ENCODE data around the gene SOX14.
A peak's percentile ranks its signal among the peaks of the same experiment; 100 is the strongest.

Gene SOX14

DNA sequence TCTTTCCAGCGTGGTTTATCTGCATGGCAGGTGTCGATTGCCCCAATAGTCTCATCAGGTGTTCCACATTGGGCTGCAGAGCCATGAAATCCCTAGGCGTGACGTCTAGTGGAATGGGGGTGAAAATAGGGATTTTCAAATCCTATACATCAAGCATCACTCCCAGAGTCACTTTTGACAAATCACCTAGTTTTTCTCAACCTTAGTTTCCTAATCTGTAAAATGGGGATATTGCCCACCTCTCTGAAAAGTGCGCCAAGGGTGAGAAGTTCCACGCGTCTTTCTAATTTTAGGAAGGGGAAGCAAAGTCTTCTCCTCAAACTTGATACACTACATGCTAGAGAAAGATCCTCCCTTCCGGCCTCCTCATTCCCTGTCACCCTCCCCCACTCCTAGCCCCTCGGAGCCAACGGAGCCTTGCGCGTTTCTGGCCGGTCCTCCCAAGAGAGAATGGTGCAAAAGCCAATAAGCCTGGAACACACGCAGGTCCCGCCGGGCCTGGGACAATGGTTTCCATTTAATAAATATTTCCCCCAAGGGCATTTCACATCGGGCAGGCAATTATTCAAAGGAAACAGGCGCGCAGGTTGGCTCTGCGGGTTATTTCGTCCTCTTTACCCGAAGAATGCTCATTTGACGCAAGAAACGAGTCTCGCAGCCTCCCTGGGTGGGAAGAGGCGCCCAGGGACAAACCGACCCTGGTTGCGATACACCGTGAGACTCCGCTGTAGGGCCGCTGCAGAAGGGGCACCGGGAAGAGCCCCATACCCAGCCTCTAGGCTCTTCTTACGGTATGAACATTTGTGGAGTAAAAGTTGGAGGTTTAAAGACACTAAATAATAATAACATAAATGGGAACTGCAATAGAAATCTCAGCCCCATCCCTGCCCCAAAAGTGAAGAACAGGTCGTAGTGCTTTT lies 1.2 kb upstream of the SOX14 start:
- Histone ChIP-seq H3K4me3 (ENCODE audit: low read length) (no peak overlapping the region), H3K27ac (ENCODE audit: low read depth, low read length) (no peak overlapping the region), H2BK15ac (replicated peaks; ENCODE audit: low read depth) (no peak overlapping the region), H3K79me1 (ENCODE audit: low read length) (no peaks in the 10 kb centered on the region), H3K36me3 (ENCODE audit: control insufficient read depth, insufficient read depth, low read length) (no peaks in the 10 kb centered on the region), H3K27me3 (ENCODE audit: insufficient read depth, low read length, poor library complexity) (peaks cover 79% of the 10 kb centered on the region), H3K4ac (ENCODE audit: low read depth, low read length) (no peak overlapping the region), H4K5ac (ENCODE audit: low read length) (no peak overlapping the region), H3K56ac (ENCODE audit: low read length) (peak overlapping the region; percentile 36), H4K8ac (ENCODE audit: low read depth, low read length) (no peak overlapping the region), H3K79me2 (ENCODE audit: control insufficient read depth, insufficient read depth, low read length) (no peaks in the 10 kb centered on the region), H3K4me2 (ENCODE audit: low read length) (no peak overlapping the region), H3K9ac (ENCODE audit: low read length) (no peak overlapping the region), H2BK120ac (ENCODE audit: low read depth, low read length) (no peak overlapping the region), H2AK5ac (ENCODE audit: low read length) (no peak overlapping the region), H2BK5ac (ENCODE audit: low read length) (no peak overlapping the region), H3K23ac (ENCODE audit: low read length) (no peak overlapping the region), H3K18ac (ENCODE audit: low read length) (no peak overlapping the region), H3K4me1 (ENCODE audit: control insufficient read depth, low read depth, low read length) (peaks cover 2% of the 10 kb centered on the region)
- no peak for DNase-seq
- WGBS (ENCODE audit: extremely low coverage, insufficient coverage, low lambda C conversion rate): no CpG with 5 or more reads among the region's 34 CpGs

DNA sequence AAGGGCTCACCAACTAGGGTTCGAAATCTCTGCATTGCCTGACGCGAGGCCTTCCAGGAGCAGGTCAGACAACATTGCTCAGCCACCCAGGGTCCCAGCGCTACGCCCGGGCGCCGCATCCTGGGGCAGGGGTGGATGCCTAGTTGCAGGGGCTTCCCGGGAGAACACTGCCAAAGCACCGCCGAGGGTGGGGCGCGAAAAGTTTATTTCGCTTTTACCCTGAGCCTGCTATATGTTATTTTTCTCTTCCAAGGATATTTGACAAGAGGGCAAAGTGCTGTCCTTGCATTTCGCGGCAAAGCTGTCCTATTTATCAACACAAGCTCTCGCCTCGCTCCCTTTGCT lies 549 bp upstream of the SOX14 start:
- no peak overlapping the region for H3K27ac ChIP-seq (ENCODE audit: low read depth, low read length)
- no peaks in the 10 kb centered on the region for H3K79me2 ChIP-seq (ENCODE audit: control insufficient read depth, insufficient read depth, low read length)
- no peaks in the 10 kb centered on the region for H3K79me1 ChIP-seq (ENCODE audit: low read length)
- peaks cover 2% of the 10 kb centered on the region for H3K4me1 ChIP-seq (ENCODE audit: control insufficient read depth, low read depth, low read length)
- no peak overlapping the region for H3K4ac ChIP-seq (ENCODE audit: low read depth, low read length)
- H4K8ac ChIP-seq (ENCODE audit: low read depth, low read length): no peak overlapping the region
- H3K4me3 ChIP-seq (ENCODE audit: low read length): no peak overlapping the region
- H2BK15ac ChIP-seq (replicated peaks; ENCODE audit: low read depth): no peak overlapping the region
- peak overlapping the region; percentile 36 for H3K56ac ChIP-seq (ENCODE audit: low read length)
- no peak overlapping the region for H3K9ac ChIP-seq (ENCODE audit: low read length)
- no peak overlapping the region for H3K18ac ChIP-seq (ENCODE audit: low read length)
- DNase-seq: peak; percentile 28
- H2BK120ac ChIP-seq (ENCODE audit: low read depth, low read length): no peak overlapping the region
- peak overlapping the region; percentile 14 for H3K4me2 ChIP-seq (ENCODE audit: low read length)
- H3K27me3 ChIP-seq (ENCODE audit: insufficient read depth, low read length, poor library complexity): peaks cover 85% of the 10 kb centered on the region
- no peak overlapping the region for H2BK5ac ChIP-seq (ENCODE audit: low read length)
- WGBS (ENCODE audit: extremely low coverage, insufficient coverage, low lambda C conversion rate): no CpG with 5 or more reads among the region's 18 CpGs
- H2AK5ac ChIP-seq (ENCODE audit: low read length): no peak overlapping the region
- no peak overlapping the region for H3K23ac ChIP-seq (ENCODE audit: low read length)
- H4K5ac ChIP-seq (ENCODE audit: low read length): no peak overlapping the region
- H3K36me3 ChIP-seq (ENCODE audit: control insufficient read depth, insufficient read depth, low read length): no peaks in the 10 kb centered on the region

DNA sequence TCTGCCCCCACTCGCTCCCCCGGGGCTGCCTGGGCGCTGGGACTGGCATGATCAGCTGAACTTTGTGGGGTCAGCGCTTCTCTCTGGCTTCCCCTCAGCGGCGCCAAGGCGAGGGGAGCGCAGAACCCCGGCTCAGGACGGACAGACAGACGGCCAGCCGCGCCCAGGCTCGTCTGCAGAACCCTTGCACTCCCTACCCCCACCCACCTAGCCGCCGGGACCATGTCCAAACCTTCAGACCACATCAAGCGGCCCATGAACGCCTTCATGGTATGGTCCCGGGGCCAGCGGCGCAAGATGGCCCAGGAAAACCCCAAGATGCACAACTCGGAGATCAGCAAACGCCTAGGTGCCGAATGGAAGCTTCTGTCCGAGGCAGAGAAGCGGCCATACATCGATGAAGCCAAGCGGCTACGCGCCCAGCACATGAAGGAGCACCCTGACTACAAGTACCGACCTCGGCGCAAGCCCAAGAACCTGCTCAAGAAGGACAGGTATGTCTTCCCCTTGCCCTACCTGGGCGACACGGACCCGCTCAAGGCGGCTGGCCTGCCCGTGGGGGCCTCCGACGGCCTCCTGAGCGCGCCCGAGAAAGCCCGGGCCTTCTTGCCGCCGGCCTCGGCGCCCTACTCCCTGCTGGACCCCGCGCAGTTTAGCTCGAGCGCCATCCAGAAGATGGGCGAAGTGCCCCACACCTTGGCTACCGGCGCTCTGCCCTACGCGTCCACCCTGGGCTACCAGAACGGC lies 621 bp downstream of the SOX14 start:
- H2BK5ac ChIP-seq (ENCODE audit: low read length): no peak overlapping the region
- no peak overlapping the region for H3K9ac ChIP-seq (ENCODE audit: low read length)
- no peak overlapping the region for H2BK15ac ChIP-seq (replicated peaks; ENCODE audit: low read depth)
- no peak overlapping the region for H3K18ac ChIP-seq (ENCODE audit: low read length)
- H3K4me3 ChIP-seq (ENCODE audit: low read length): no peak overlapping the region
- WGBS (ENCODE audit: extremely low coverage, insufficient coverage, low lambda C conversion rate): no CpG with 5 or more reads among the region's 58 CpGs
- no peak overlapping the region for H4K5ac ChIP-seq (ENCODE audit: low read length)
- H3K56ac ChIP-seq (ENCODE audit: low read length): peak overlapping the region; percentile 8
- peak overlapping the region; percentile 92 for H3K23ac ChIP-seq (ENCODE audit: low read length)
- H3K36me3 ChIP-seq (ENCODE audit: control insufficient read depth, insufficient read depth, low read length): no peaks in the 10 kb centered on the region
- no peak overlapping the region for H4K8ac ChIP-seq (ENCODE audit: low read depth, low read length)
- H3K79me1 ChIP-seq (ENCODE audit: low read length): no peaks in the 10 kb centered on the region
- peak overlapping the region; percentile 7 for H3K4me2 ChIP-seq (ENCODE audit: low read length)
- H3K27me3 ChIP-seq (ENCODE audit: insufficient read depth, low read length, poor library complexity): peaks cover 90% of the 10 kb centered on the region
- H2AK5ac ChIP-seq (ENCODE audit: low read length): no peak overlapping the region
- no peak overlapping the region for H2BK120ac ChIP-seq (ENCODE audit: low read depth, low read length)
- peak; percentile 40 for DNase-seq
- H3K4me1 ChIP-seq (ENCODE audit: control insufficient read depth, low read depth, low read length): peaks cover 2% of the 10 kb centered on the region
- no peak overlapping the region for H3K27ac ChIP-seq (ENCODE audit: low read depth, low read length)
- H3K4ac ChIP-seq (ENCODE audit: low read depth, low read length): no peak overlapping the region
- H3K79me2 ChIP-seq (ENCODE audit: control insufficient read depth, insufficient read depth, low read length): no peaks in the 10 kb centered on the region

DNA sequence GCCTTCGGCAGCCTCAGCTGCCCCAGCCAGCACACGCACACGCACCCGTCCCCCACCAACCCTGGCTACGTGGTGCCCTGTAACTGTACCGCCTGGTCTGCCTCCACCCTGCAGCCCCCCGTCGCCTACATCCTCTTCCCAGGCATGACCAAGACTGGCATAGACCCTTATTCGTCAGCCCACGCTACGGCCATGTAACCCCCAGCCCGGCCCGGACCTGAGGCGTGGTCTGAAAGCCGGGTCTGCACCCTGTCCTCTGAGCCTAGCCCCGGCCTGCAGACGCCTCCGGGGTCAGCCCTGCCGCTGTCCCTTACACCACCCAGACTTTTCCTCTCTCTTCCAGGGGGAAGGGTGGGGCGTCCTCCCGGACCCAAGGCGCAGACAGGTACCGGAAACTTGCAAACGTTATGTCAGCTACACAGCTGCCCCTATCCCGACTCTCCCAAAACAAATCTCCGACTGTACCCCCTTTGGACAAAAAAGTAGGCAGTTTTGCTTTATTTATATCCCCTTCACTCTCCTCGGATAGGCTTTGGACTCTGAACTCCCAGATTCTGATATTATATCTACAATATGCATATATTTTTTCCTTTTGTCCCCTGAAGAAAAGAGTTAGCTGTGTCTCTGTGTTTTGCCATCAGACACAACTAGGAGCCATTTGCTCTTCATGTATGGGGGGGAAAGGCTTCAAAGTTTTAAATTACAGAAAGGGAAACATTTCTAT lies 1.4 kb downstream of the SOX14 start:
- Histone ChIP-seq H2BK120ac (ENCODE audit: low read depth, low read length) (no peak overlapping the region), H3K4me1 (ENCODE audit: control insufficient read depth, low read depth, low read length) (peaks cover 2% of the 10 kb centered on the region), H3K18ac (ENCODE audit: low read length) (no peak overlapping the region), H2BK5ac (ENCODE audit: low read length) (no peak overlapping the region), H3K27me3 (ENCODE audit: insufficient read depth, low read length, poor library complexity) (peaks cover 92% of the 10 kb centered on the region), H3K79me1 (ENCODE audit: low read length) (no peaks in the 10 kb centered on the region), H4K8ac (ENCODE audit: low read depth, low read length) (no peak overlapping the region), H3K4me2 (ENCODE audit: low read length) (peak overlapping the region; percentile 4), H2BK15ac (replicated peaks; ENCODE audit: low read depth) (no peak overlapping the region), H3K4ac (ENCODE audit: low read depth, low read length) (no peak overlapping the region), H3K56ac (ENCODE audit: low read length) (no peak overlapping the region), H3K9ac (ENCODE audit: low read length) (no peak overlapping the region), H3K27ac (ENCODE audit: low read depth, low read length) (no peak overlapping the region), H2AK5ac (ENCODE audit: low read length) (no peak overlapping the region), H3K79me2 (ENCODE audit: control insufficient read depth, insufficient read depth, low read length) (no peaks in the 10 kb centered on the region), H4K5ac (ENCODE audit: low read length) (no peak overlapping the region), H3K23ac (ENCODE audit: low read length) (peak overlapping the region; percentile 92), H3K4me3 (ENCODE audit: low read length) (no peak overlapping the region), H3K36me3 (ENCODE audit: control insufficient read depth, insufficient read depth, low read length) (no peaks in the 10 kb centered on the region)
- no peak for DNase-seq
- no CpG with 5 or more reads among the region's 27 CpGs for WGBS (ENCODE audit: extremely low coverage, insufficient coverage, low lambda C conversion rate)

DNA sequence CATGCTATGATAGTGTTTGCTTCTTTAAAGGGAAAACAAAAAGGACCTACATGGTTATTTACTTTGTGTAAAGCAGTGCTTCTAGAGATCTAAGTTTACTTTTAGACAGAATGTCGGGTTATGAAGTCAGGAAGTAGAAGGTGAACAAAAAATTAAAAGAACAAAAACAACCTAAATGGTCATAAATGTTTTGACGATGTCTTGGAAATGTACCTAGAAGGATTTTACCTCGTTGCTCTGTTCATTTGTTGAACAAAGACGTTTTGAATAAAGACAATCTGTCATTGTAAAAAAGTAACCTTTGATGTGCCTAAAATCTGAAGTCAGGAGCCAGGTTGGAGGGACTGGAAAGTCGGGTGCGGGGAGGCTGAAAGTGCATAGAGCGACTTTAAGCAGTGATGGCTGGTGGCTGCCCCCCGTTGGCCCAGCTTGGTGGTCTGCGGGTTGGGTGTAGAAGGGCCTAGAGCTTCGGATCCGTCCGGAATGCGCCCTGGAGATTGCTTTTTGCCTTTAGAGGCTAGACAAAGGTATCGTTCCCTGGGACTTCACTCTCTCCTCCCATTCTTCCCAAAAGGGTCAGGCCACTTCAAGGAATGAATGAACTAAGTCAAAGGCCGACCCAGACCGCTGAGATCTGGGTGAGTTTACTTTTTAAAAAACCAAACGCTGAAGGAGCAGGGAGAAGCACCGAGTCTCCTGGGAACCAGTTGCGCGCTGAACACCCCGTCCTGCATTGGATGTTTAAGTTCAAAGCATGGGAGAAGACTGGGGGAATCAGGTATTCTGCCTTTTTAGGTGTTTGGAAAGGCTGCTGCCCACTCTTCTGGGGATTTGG lies 2.1 kb downstream of the SOX14 start:
- no CpG with 5 or more reads among the region's 21 CpGs for whole genome bisulfite sequencing (ENCODE audit: extremely low coverage, insufficient coverage, low lambda C conversion rate)
- H3K4ac ChIP-seq (ENCODE audit: low read depth, low read length): no peak overlapping the region
- no peak overlapping the region for H2BK120ac ChIP-seq (ENCODE audit: low read depth, low read length)
- H3K4me1 ChIP-seq (ENCODE audit: control insufficient read depth, low read depth, low read length): peaks cover 2% of the 10 kb centered on the region
- no peak overlapping the region for H3K4me3 ChIP-seq (ENCODE audit: low read length)
- H3K56ac ChIP-seq (ENCODE audit: low read length): no peak overlapping the region
- H3K9ac ChIP-seq (ENCODE audit: low read length): no peak overlapping the region
- no peaks in the 10 kb centered on the region for H3K79me2 ChIP-seq (ENCODE audit: control insufficient read depth, insufficient read depth, low read length)
- no peak overlapping the region for H3K18ac ChIP-seq (ENCODE audit: low read length)
- no peak overlapping the region for H2BK15ac ChIP-seq (replicated peaks; ENCODE audit: low read depth)
- H3K4me2 ChIP-seq (ENCODE audit: low read length): no peak overlapping the region
- H3K79me1 ChIP-seq (ENCODE audit: low read length): no peaks in the 10 kb centered on the region
- no peak overlapping the region for H4K8ac ChIP-seq (ENCODE audit: low read depth, low read length)
- H3K36me3 ChIP-seq (ENCODE audit: control insufficient read depth, insufficient read depth, low read length): no peaks in the 10 kb centered on the region
- H3K27ac ChIP-seq (ENCODE audit: low read depth, low read length): no peak overlapping the region
- no peak overlapping the region for H4K5ac ChIP-seq (ENCODE audit: low read length)
- peak; percentile 49 for DNase-seq
- H2AK5ac ChIP-seq (ENCODE audit: low read length): no peak overlapping the region
- H3K27me3 ChIP-seq (ENCODE audit: insufficient read depth, low read length, poor library complexity): peaks cover 92% of the 10 kb centered on the region
- no peak overlapping the region for H3K23ac ChIP-seq (ENCODE audit: low read length)
- no peak overlapping the region for H2BK5ac ChIP-seq (ENCODE audit: low read length)

All from mesendoderm (in vitro differentiated cells).